HEK293 (cell line): Measurements from ENCODE around the gene FDX2.

Experiments
- CTCF ChIP-seq: fragments of 450-650 bp; formaldehyde crosslinking; IDR thresholded peaks from 2 replicates; pipeline ENCODE4 v1.5.1; 2016; ENCODE audit warnings: missing biosample characterization, missing genetic modification characterization
- GLIS2 ChIP-seq: fragments of 450-650 bp; formaldehyde crosslinking; IDR thresholded peaks from 2 replicates; pipeline ENCODE4 v1.5.1; 2016; ENCODE audit warnings: missing biosample characterization, missing genetic modification characterization
- REST ChIP-seq: fragments of 450-650 bp; formaldehyde crosslinking; IDR thresholded peaks from 2 replicates; pipeline ENCODE4 v1.5.1; 2016; ENCODE audit warnings: missing biosample characterization, missing genetic modification characterization
- ZBTB21 ChIP-seq: fragments of 450-650 bp; formaldehyde crosslinking; IDR thresholded peaks from 2 replicates; pipeline ENCODE4 v1.5.1; 2017; ENCODE audit warnings: missing biosample characterization, missing genetic modification characterization
- ZBTB7A ChIP-seq: fragments of 450-650 bp; formaldehyde crosslinking; IDR thresholded peaks from 2 replicates; pipeline ENCODE4 v1.5.1; 2016; ENCODE audit warnings: low read depth, missing biosample characterization, missing genetic modification characterization
- ZNF16 ChIP-seq: fragments of 450-650 bp; formaldehyde crosslinking; IDR thresholded peaks from 2 replicates; pipeline ENCODE4 v1.5.1; 2016; ENCODE audit warnings: low read depth, missing biosample characterization, missing genetic modification characterization
- ZNF223 ChIP-seq: fragments of 450-650 bp; formaldehyde crosslinking; IDR thresholded peaks from 2 replicates; pipeline ENCODE4 v1.5.1; 2016; ENCODE audit warnings: missing biosample characterization, missing genetic modification characterization
- ZNF449 ChIP-seq: fragments of 450-650 bp; formaldehyde crosslinking; IDR thresholded peaks from 2 replicates; pipeline ENCODE4 v1.5.1; 2017; ENCODE audit warnings: missing biosample characterization, mild to moderate bottlenecking, missing genetic modification characterization, moderate library complexity
- ZNF660 ChIP-seq: fragments of 450-650 bp; IDR thresholded peaks from 2 replicates; pipeline ENCODE4 v1.5.1; 2018; ENCODE audit warnings: missing biosample characterization, mild to moderate bottlenecking, missing genetic modification characterization
- ZNF776 ChIP-seq: fragments of 450-650 bp; formaldehyde crosslinking; IDR thresholded peaks from 2 replicates; pipeline ENCODE4 v1.5.0; 2017; ENCODE audit warnings: missing biosample characterization, missing genetic modification characterization, borderline replicate concordance
- TF ChIP-seq, protein P1 (sequence below): fragments of 450-650 bp; formaldehyde crosslinking; IDR thresholded peaks from 2 replicates; pipeline ENCODE4 v1.5.1; 2016; ENCODE audit warnings: missing biosample characterization, missing genetic modification characterization
- TF ChIP-seq, protein P2 (sequence below): fragments of 450-650 bp; formaldehyde crosslinking; IDR thresholded peaks from 2 replicates; pipeline ENCODE4 v1.5.1; 2016; ENCODE audit warnings: missing biosample characterization, missing genetic modification characterization
- TF ChIP-seq, protein P3 (sequence below): fragments of 450-650 bp; formaldehyde crosslinking; IDR thresholded peaks from 2 replicates; pipeline ENCODE4 v1.5.1; 2017; ENCODE audit warnings: missing biosample characterization, missing genetic modification characterization
- TF ChIP-seq, protein P4 (sequence below): fragments of 450-650 bp; formaldehyde crosslinking; IDR thresholded peaks from 2 replicates; pipeline ENCODE4 v1.5.1; 2017; ENCODE audit warnings: missing biosample characterization, missing genetic modification characterization

- TF ChIP-seq ZNF660 (no peak), ZBTB7A (tag by site-specific recombination) (no peak), ZNF223 (tag by site-specific recombination) (no peak), CTCF (tag by site-specific recombination) (no peak), GLIS2 (tag by site-specific recombination) (no peak), REST (tag by site-specific recombination) (no peak), ZNF449 (no peak), ZNF16 (tag by site-specific recombination) (no peak), ZBTB21 (tag by site-specific recombination) (no peak), ZNF776 (tag by site-specific recombination) (no peak)
- TF ChIP-seq, protein P1, sequence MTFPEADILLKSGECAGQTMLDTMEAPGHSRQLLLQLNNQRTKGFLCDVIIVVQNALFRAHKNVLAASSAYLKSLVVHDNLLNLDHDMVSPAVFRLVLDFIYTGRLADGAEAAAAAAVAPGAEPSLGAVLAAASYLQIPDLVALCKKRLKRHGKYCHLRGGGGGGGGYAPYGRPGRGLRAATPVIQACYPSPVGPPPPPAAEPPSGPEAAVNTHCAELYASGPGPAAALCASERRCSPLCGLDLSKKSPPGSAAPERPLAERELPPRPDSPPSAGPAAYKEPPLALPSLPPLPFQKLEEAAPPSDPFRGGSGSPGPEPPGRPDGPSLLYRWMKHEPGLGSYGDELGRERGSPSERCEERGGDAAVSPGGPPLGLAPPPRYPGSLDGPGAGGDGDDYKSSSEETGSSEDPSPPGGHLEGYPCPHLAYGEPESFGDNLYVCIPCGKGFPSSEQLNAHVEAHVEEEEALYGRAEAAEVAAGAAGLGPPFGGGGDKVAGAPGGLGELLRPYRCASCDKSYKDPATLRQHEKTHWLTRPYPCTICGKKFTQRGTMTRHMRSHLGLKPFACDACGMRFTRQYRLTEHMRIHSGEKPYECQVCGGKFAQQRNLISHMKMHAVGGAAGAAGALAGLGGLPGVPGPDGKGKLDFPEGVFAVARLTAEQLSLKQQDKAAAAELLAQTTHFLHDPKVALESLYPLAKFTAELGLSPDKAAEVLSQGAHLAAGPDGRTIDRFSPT (tag by site-specific recombination): no peak
- TF ChIP-seq, protein P2, sequence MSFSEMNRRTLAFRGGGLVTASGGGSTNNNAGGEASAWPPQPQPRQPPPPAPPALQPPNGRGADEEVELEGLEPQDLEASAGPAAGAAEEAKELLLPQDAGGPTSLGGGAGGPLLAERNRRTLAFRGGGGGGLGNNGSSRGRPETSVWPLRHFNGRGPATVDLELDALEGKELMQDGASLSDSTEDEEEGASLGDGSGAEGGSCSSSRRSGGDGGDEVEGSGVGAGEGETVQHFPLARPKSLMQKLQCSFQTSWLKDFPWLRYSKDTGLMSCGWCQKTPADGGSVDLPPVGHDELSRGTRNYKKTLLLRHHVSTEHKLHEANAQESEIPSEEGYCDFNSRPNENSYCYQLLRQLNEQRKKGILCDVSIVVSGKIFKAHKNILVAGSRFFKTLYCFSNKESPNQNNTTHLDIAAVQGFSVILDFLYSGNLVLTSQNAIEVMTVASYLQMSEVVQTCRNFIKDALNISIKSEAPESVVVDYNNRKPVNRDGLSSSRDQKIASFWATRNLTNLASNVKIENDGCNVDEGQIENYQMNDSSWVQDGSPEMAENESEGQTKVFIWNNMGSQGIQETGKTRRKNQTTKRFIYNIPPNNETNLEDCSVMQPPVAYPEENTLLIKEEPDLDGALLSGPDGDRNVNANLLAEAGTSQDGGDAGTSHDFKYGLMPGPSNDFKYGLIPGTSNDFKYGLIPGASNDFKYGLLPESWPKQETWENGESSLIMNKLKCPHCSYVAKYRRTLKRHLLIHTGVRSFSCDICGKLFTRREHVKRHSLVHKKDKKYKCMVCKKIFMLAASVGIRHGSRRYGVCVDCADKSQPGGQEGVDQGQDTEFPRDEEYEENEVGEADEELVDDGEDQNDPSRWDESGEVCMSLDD (tag by site-specific recombination): no peak
- TF ChIP-seq, protein P3, sequence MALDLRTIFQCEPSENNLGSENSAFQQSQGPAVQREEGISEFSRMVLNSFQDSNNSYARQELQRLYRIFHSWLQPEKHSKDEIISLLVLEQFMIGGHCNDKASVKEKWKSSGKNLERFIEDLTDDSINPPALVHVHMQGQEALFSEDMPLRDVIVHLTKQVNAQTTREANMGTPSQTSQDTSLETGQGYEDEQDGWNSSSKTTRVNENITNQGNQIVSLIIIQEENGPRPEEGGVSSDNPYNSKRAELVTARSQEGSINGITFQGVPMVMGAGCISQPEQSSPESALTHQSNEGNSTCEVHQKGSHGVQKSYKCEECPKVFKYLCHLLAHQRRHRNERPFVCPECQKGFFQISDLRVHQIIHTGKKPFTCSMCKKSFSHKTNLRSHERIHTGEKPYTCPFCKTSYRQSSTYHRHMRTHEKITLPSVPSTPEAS (tag by site-specific recombination): no peak
- TF ChIP-seq, protein P4, sequence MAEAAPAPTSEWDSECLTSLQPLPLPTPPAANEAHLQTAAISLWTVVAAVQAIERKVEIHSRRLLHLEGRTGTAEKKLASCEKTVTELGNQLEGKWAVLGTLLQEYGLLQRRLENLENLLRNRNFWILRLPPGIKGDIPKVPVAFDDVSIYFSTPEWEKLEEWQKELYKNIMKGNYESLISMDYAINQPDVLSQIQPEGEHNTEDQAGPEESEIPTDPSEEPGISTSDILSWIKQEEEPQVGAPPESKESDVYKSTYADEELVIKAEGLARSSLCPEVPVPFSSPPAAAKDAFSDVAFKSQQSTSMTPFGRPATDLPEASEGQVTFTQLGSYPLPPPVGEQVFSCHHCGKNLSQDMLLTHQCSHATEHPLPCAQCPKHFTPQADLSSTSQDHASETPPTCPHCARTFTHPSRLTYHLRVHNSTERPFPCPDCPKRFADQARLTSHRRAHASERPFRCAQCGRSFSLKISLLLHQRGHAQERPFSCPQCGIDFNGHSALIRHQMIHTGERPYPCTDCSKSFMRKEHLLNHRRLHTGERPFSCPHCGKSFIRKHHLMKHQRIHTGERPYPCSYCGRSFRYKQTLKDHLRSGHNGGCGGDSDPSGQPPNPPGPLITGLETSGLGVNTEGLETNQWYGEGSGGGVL: no peak
Observed at GRCh38 chr19:10317045-10317856, 1.4 kb upstream of the FDX2 start.
